Right lobe of liver (tissue), 6 donors: ENCODE measurements around the gene CCSER1. TPM values are rescaled to one million over a fixed set of nuclear protein-coding genes. Genes with fewer than 3 reads are reported as not detected.

Experiments used
- ATAC-seq, 4 donors: fragments of 200-7000 bp; cut with Tn5 transposase; one replicate each; pipeline ENCODE4 v1.9.1; 2020; ENCODE audit warnings: mild to moderate bottlenecking in 4 of 4, moderate library complexity in 4 of 4
- DNase-seq, 3 donors: peaks; one replicate each; pipeline ENCODE4 v3.0.0-alpha.2; 2020
- H3K27ac ChIP-seq, 3 donors: fragments of 200-600 bp; one replicate each; pipeline ENCODE4 v1.8.0; 2022
- H3K27me3 ChIP-seq, 2 donors: fragments of 200-600 bp; one replicate each; pipeline ENCODE4 v1.8.0; 2022
- H3K36me3 ChIP-seq, 4 donors: fragments of 200-600 bp; sonication (generic) in 1 of 4; one replicate each; pipeline versions ENCODE4 v1.5.1 to v1.8.0; 2017 to 2022; ENCODE audit warnings: control low read depth in 1 of 4
- H3K4me1 ChIP-seq, 4 donors: fragments of 200-600 bp; sonication (generic) in 1 of 4; one replicate each; pipeline versions ENCODE4 v1.5.1 to v1.8.0; 2017 to 2022; ENCODE audit warnings: control low read depth in 1 of 4
- H3K4me3 ChIP-seq, 3 donors: fragments of 200-600 bp; one replicate each; pipeline ENCODE4 v1.8.0; 2022
- H3K9me3 ChIP-seq, 4 donors: fragments of 200-600 bp; sonication (generic) in 1 of 4; one replicate each; pipeline versions ENCODE4 v1.5.1 to v1.8.0; 2017 to 2022; ENCODE audit warnings: control low read depth in 1 of 4
- CTCF ChIP-seq, 4 donors: fragments of 200-600 bp in 3 of 4; fragments of 450-650 bp in 1 of 4; IDR thresholded peaks; one replicate each; pipeline versions ENCODE4 v1.5.1 to v1.8.0; 2016 to 2022; ENCODE audit warnings: antibody characterized with exemption in 4 of 4, mild to moderate bottlenecking in 2 of 4
- POLR2A ChIP-seq: fragments of 450-650 bp; IDR thresholded peaks from one replicate; pipeline ENCODE4 v1.6.1; 2017; ENCODE audit warnings: antibody characterized with exemption, mild to moderate bottlenecking
- WGBS: methylation state at CpG from one replicate; pipeline ENCODE4 v1.1.6; 2018; ENCODE audit warnings: low coverage, low lambda C conversion rate; ENCODE audit not compliant: insufficient coverage; ENCODE audit errors: missing lambda C conversion rate; 5-methylcytosine and 5-hydroxymethylcytosine counted together
- intact Hi-C, 2 donors: fragments of 100-400 bp; cut with DNase I; formaldehyde crosslinking; loops; one replicate each; pipeline versions ENCODE4 v1.11.2 to v1.14.1; 2022
- small RNA-seq, 2 experiments: library from RNA; depleted of rRNA; stranded (forward); fragments of <200 nt; gene quantifications; one replicate each; pipeline ENCODE3, GENCODE V24; 2016
- total RNA-seq, 6 experiments: library from RNA; depleted of rRNA in 2 of 6; stranded (reverse); fragments of >200 nt in 2 of 6; fragmentation: NEBNext Ultra II Directional in 3 of 6; extraction: Animal tissue kit (Norgen Biotek cat#: 25700) in 3 of 6; gene quantifications; one replicate each; pipeline versions ENCODE4 v1.1.0 to v1.2.4, GENCODE V29; 2016 to 2023
- donor health status: DM: no; HTN: yes; CAD: no.
- donor health status: DM: no; HTN: no; CAD: no.
- donor health status: DM: no; HTN: no; CAD: no.
- donor health status: DM: no; HTN: yes; CAD: no.
- donor health status: DM: no; HTN: yes; CAD: no.

The CCSER1 gene
- total RNA-seq, 6 experiments from 2014 or later: 0.15 to 1.00 (median 0.65) TPM

DNA sequence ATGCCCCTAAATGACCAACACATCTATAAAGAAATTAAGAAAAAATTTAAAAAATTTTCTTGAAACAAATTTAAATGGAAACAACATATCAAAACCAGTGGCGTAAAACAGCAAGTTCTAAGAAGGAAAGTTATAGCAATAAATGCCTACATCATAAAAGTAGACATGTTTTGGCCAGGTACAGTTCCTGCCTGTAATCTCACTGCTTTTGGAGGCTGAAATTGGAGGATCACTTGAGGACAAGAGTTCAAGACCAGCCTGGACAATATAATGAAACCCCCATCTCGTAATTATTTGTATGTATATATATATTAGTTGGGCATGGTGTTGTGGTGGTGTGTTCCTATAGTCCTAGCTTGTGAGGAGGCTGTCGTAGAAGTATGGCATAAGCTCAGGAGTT, 1504.1 kb downstream of the CCSER1 start:
- ATAC-seq: no peak

GRCh38 chr4:91636083-91636482, 1508.9 kb downstream of the CCSER1 start:
- no peaks in the 10 kb centered on the region for H3K9me3 ChIP-seq
- WGBS: 37% methylated on average over 4 of the region's 4 CpGs
- ATAC-seq: no peak
- no peaks in the 10 kb centered on the region for H3K36me3 ChIP-seq
- no peak overlapping the region for H3K27ac ChIP-seq
- no peaks in the 10 kb centered on the region for H3K4me1 ChIP-seq
- TF ChIP-seq POLR2A (no peak), CTCF (IDR thresholded peaks at IDR 0.05) (no peak)
- intact Hi-C loops: no loop called here
- no peaks in the 10 kb centered on the region for H3K27me3 ChIP-seq
- no peak for DNase-seq
- H3K4me3 ChIP-seq: no peak overlapping the region

More for the DNA sequence above, 1504.1 kb downstream of the CCSER1 start:
- WGBS: 61% methylated on average over 3 of the region's 3 CpGs
- Histone ChIP-seq H3K36me3 (no peaks in the 10 kb centered on the region), H3K27me3 (no peaks in the 10 kb centered on the region), H3K27ac (no peak overlapping the region), H3K9me3 (no peaks in the 10 kb centered on the region), H3K4me3 (no peak overlapping the region), H3K4me1 (no peaks in the 10 kb centered on the region)
- no peak for TF ChIP-seq POLR2A
- TF ChIP-seq CTCF (IDR thresholded peaks at IDR 0.05): no peak
- DNase-seq: no peak
- intact Hi-C loops: no loop called here

Small RNAs within 50 kb of the gene (small RNA-seq; reads per million reads assigned to genes)
- gene AC093729.1 (0 reads per million in 2 experiments), gene TMSB4XP8 (0 reads per million in 2 experiments)

Other genes with a start within 250 kb of the CCSER1 start
- gene MMRN1, start 232.5 kb upstream of the CCSER1 start, total RNA-seq: 10 to 100 TPM in 3 of 6 experiments, 1 to 10 TPM in 3; 5.4 to 19.0 (median 11.0) TPM